Gastrocnemius medialis (tissue), 4 donors: ENCODE results near the gene COG7.

ENCODE experiments used
- CTCF ChIP-seq, 5 experiments: fragments of 450-650 bp in 3 of 5; fragments of 200-600 bp in 2 of 5; sonication (generic) in 2 of 5; IDR thresholded peaks in 4 of 5; conservative IDR thresholded peaks in 1 of 5; 1 replicate in 4 of 5; 2 replicates in 1 of 5; pipeline ENCODE4 v1.5.1; 2016 to 2019; ENCODE audit warnings: antibody characterized with exemption in 5 of 5, mild to moderate bottlenecking in 3 of 5, moderate library complexity in 3 of 5
- POLR2A ChIP-seq, 2 donors: fragments of 450-650 bp; IDR thresholded peaks; one replicate each; pipeline ENCODE4 v1.6.1; 2017; ENCODE audit warnings: antibody characterized with exemption in 2 of 2, mild to moderate bottlenecking in 2 of 2, moderate library complexity in 2 of 2

- TF ChIP-seq CTCF (IDR thresholded peaks at IDR 0.05 in 4 of 5, conservative IDR thresholded peaks at IDR 0.05 in 1 of 5) (no peak), POLR2A (IDR thresholded peaks at IDR 0.05) (no peak)
These were observed 506 bp upstream of the COG7 start for GRCh38 chr16:23453338-23454052.
